ENCODE results near the gene PICK1.

GRCh38 chr22:38017939-38018885 is 39.0 kb upstream of the PICK1 start:
- TF ChIP-seq CTCF (conservative IDR thresholded peaks at IDR 0.05) (no peak), ZFX (IDR thresholded peaks at IDR 0.05) (no peak)
